Neural cell (in vitro differentiated cells): ENCODE results near the gene GAREM2.

ENCODE experiments used
- EP300 ChIP-seq: fragments of 450-650 bp; conservative IDR thresholded peaks from 2 replicates; pipeline ENCODE4 v1.6.1; 2014; ENCODE audit warnings: antibody characterized with exemption, mild to moderate bottlenecking, moderate library complexity; ENCODE audit not compliant: poor library complexity, severe bottlenecking
- EZH2 ChIP-seq: fragments of 200-600, 300-800 bp; shearing (Covaris generic), sonication (generic); IDR thresholded peaks from 2 replicates; pipeline ENCODE4 v1.6.1; 2014; ENCODE audit warnings: antibody characterized with exemption, low read length, borderline replicate concordance, mild to moderate bottlenecking; ENCODE audit not compliant: insufficient read depth, poor library complexity, severe bottlenecking
- MXI1 ChIP-seq: fragments of 450-650 bp; conservative IDR thresholded peaks from 2 replicates; pipeline ENCODE4 v1.6.1; 2014; ENCODE audit warnings: antibody characterized with exemption, mild to moderate bottlenecking; ENCODE audit not compliant: poor library complexity, severe bottlenecking
- POLR2AphosphoS5 ChIP-seq: IDR thresholded peaks from 2 replicates; pipeline ENCODE4 v1.6.1; 2012
- RAD21 ChIP-seq: fragments of 450-650 bp; conservative IDR thresholded peaks from 2 replicates; pipeline ENCODE4 v1.6.1; 2014; ENCODE audit warnings: antibody characterized with exemption, mild to moderate bottlenecking, moderate library complexity
- SMC3 ChIP-seq: fragments of 450-650 bp; conservative IDR thresholded peaks from 2 replicates; pipeline ENCODE4 v1.6.1; 2014; ENCODE audit warnings: antibody characterized with exemption, mild to moderate bottlenecking, moderate library complexity; ENCODE audit not compliant: poor library complexity
- TAF1 ChIP-seq: IDR thresholded peaks from 2 replicates; pipeline ENCODE4 v1.6.1; 2012; ENCODE audit warnings: low read depth
- TF ChIP-seq, protein P1 (sequence below): fragments of 450-650 bp; IDR thresholded peaks from 2 replicates; pipeline ENCODE4 v1.5.1; 2014; ENCODE audit warnings: antibody characterized with exemption, mild to moderate bottlenecking, moderate library complexity; ENCODE audit not compliant: poor library complexity, severe bottlenecking
- TF ChIP-seq, protein P2 (sequence below): IDR thresholded peaks from 2 replicates; pipeline ENCODE4 v1.6.1; 2012; ENCODE audit warnings: borderline replicate concordance

DNA sequence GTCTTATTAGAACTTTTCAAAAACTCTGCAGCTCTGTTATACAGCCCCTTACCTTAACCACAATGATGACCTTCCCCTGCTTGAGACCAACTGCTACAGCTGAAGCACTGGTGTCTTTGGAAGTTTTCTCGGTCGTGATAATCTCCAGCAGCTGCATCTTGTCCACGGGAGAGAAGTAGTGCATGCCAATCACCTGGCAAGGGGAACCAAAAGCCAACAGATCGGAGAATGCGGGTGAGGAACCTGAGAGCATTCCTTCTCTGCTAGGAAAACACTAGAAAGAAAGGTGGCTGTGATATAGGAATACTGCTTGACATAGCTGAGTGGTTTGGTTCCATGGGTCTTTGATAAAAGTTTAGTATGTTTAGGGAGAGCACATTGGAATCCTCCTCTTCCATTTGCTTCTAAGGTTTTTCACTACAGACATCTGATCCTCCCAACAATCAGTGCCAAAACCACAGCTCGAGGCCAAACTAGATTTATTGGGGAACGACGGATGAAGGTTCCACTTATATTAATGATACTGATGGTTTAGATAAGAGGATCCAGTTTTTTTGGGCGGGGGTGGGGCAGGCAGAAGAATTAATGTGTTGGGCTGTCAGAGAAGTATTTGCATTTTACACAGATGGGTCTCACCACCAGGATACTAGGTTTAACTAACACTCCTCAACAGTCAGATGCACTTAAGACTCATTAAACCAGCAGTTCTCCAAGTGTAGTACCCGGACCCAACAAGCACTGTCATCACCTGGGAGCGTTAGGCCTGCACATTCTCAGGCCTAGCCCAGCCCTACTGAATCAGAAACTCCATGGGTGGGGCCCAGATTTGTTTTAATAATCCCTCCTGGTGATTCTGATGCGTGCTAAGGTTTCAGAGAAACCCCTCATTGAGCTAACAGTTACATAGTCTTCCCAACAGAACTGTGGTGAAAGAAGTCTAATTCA lies 22.4 kb downstream of the GAREM2 start:
- TF ChIP-seq, protein P1, sequence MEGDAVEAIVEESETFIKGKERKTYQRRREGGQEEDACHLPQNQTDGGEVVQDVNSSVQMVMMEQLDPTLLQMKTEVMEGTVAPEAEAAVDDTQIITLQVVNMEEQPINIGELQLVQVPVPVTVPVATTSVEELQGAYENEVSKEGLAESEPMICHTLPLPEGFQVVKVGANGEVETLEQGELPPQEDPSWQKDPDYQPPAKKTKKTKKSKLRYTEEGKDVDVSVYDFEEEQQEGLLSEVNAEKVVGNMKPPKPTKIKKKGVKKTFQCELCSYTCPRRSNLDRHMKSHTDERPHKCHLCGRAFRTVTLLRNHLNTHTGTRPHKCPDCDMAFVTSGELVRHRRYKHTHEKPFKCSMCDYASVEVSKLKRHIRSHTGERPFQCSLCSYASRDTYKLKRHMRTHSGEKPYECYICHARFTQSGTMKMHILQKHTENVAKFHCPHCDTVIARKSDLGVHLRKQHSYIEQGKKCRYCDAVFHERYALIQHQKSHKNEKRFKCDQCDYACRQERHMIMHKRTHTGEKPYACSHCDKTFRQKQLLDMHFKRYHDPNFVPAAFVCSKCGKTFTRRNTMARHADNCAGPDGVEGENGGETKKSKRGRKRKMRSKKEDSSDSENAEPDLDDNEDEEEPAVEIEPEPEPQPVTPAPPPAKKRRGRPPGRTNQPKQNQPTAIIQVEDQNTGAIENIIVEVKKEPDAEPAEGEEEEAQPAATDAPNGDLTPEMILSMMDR, result no peak
- TF ChIP-seq TAF1, result no peak
- no peak for TF ChIP-seq MXI1
- no peak for TF ChIP-seq SMC3
- TF ChIP-seq EP300, result no peak
- TF ChIP-seq, protein P2, sequence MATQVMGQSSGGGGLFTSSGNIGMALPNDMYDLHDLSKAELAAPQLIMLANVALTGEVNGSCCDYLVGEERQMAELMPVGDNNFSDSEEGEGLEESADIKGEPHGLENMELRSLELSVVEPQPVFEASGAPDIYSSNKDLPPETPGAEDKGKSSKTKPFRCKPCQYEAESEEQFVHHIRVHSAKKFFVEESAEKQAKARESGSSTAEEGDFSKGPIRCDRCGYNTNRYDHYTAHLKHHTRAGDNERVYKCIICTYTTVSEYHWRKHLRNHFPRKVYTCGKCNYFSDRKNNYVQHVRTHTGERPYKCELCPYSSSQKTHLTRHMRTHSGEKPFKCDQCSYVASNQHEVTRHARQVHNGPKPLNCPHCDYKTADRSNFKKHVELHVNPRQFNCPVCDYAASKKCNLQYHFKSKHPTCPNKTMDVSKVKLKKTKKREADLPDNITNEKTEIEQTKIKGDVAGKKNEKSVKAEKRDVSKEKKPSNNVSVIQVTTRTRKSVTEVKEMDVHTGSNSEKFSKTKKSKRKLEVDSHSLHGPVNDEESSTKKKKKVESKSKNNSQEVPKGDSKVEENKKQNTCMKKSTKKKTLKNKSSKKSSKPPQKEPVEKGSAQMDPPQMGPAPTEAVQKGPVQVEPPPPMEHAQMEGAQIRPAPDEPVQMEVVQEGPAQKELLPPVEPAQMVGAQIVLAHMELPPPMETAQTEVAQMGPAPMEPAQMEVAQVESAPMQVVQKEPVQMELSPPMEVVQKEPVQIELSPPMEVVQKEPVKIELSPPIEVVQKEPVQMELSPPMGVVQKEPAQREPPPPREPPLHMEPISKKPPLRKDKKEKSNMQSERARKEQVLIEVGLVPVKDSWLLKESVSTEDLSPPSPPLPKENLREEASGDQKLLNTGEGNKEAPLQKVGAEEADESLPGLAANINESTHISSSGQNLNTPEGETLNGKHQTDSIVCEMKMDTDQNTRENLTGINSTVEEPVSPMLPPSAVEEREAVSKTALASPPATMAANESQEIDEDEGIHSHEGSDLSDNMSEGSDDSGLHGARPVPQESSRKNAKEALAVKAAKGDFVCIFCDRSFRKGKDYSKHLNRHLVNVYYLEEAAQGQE, result no peak
- no peak for TF ChIP-seq RAD21
- TF ChIP-seq POLR2AphosphoS5, result no peak
- TF ChIP-seq EZH2, result no peak
